ENCODE data around the gene CCDC88C. TPM values are rescaled to one million over a fixed set of nuclear protein-coding genes. Genes with fewer than 3 reads are reported as not detected.

CCDC88C gene
- total RNA-seq, 1 donor, result under 0.01 TPM

- H3K4me3 ChIP-seq (ENCODE audit: low read depth, low read length), result no peak overlapping the region
- no peak for DNase-seq (ENCODE audit: low read depth)
- TF ChIP-seq CTCF (IDR thresholded peaks at IDR 0.05; ENCODE audit: insufficient read depth, low read length), result no peak
Measured at GRCh38 chr14:91281346-91281745, 136.3 kb downstream of the CCDC88C start.

- no peak overlapping the region for H3K4me3 ChIP-seq (ENCODE audit: low read depth, low read length)
- TF ChIP-seq CTCF (IDR thresholded peaks at IDR 0.05; ENCODE audit: insufficient read depth, low read length), result no peak
- no peak for DNase-seq (ENCODE audit: low read depth)
Measured at GRCh38 chr14:91280129-91280528, 137.5 kb downstream of the CCDC88C start.

GRCh38 chr14:91279354-91279753 is 138.3 kb downstream of the CCDC88C start:
- DNase-seq (ENCODE audit: low read depth), result no peak
- H3K4me3 ChIP-seq (ENCODE audit: low read depth, low read length), result no peak overlapping the region
- TF ChIP-seq CTCF (IDR thresholded peaks at IDR 0.05; ENCODE audit: insufficient read depth, low read length), result no peak

- no peak for DNase-seq (ENCODE audit: low read depth)
- no peak for TF ChIP-seq CTCF (IDR thresholded peaks at IDR 0.05; ENCODE audit: insufficient read depth, low read length)
- H3K4me3 ChIP-seq (ENCODE audit: low read depth, low read length), result no peak overlapping the region
Measured at GRCh38 chr14:91278383-91278715, 139.3 kb downstream of the CCDC88C start.

- DNase-seq (ENCODE audit: low read depth), result no peak
- no peak for TF ChIP-seq CTCF (IDR thresholded peaks at IDR 0.05; ENCODE audit: insufficient read depth, low read length)
- H3K4me3 ChIP-seq (ENCODE audit: low read depth, low read length), result no peak overlapping the region
Measured at GRCh38 chr14:91277546-91278382, 139.9 kb downstream of the CCDC88C start.

GRCh38 chr14:91274796-91275195 is 142.8 kb downstream of the CCDC88C start:
- DNase-seq (ENCODE audit: low read depth), result no peak
- TF ChIP-seq CTCF (IDR thresholded peaks at IDR 0.05; ENCODE audit: insufficient read depth, low read length), result no peak
- H3K4me3 ChIP-seq (ENCODE audit: low read depth, low read length), result no peak overlapping the region

GRCh38 chr14:91273885-91274273 is 143.7 kb downstream of the CCDC88C start:
- no peak for TF ChIP-seq CTCF (IDR thresholded peaks at IDR 0.05; ENCODE audit: insufficient read depth, low read length)
- no peak for DNase-seq (ENCODE audit: low read depth)
- H3K4me3 ChIP-seq (ENCODE audit: low read depth, low read length), result no peak overlapping the region

Data from fibroblast of the aortic adventitia (primary cell).